H1 (cell line): ENCODE data around the gene FHAD1. TPM values are rescaled to one million over a fixed set of nuclear protein-coding genes. Genes with fewer than 3 reads are reported as not detected.

ENCODE experiments used
- ASH2L ChIP-seq: fragments of 200-600, 300-600 bp; sonication (generic); IDR thresholded peaks from one replicate; pipeline ENCODE4 v1.7.1; 2017; ENCODE audit warnings: low read length
- EZH2 ChIP-seq: fragments of 200-600 bp; sonication (generic); IDR thresholded peaks from 2 replicates; pipeline ENCODE4 v1.7.1; 2012; ENCODE audit warnings: low read depth, mild to moderate bottlenecking, moderate library complexity, low read length, inconsistent platforms; ENCODE audit not compliant: severe bottlenecking
- JUN ChIP-seq: IDR thresholded peaks from 2 replicates; pipeline ENCODE4 v1.6.1; 2011; ENCODE audit warnings: low read depth, mild to moderate bottlenecking, improper control_type of control experiment, low read length
- MAFK ChIP-seq: IDR thresholded peaks from 2 replicates; pipeline ENCODE4 v1.6.1; 2012; ENCODE audit warnings: low read depth, mild to moderate bottlenecking, improper control_type of control experiment, low read length
- polyA plus RNA-seq, 7 experiments: library from polyadenylated mRNA; depleted of rRNA in 3 of 7; stranded (reverse) in 5 of 7; unstranded in 2 of 7; fragments of >200 nt in 5 of 7; fragments of 200-250 nt in 2 of 7; gene quantifications; 1 replicate in 5 of 7; 2 replicates in 1 of 7; 4 replicates in 1 of 7; pipeline versions ENCODE4 v1.2.1 to v1.2.3, GENCODE V29; 2011 to 2013; ENCODE audit warnings: missing spikeins in 2 of 7, mixed read lengths in 2 of 7
- total RNA-seq: library from RNA; stranded (reverse); fragmentation: NEBNext Ultra II Directional; extraction: Animal tissue kit (Norgen Biotek cat#: 25700); gene quantifications from 2 replicates; pipeline ENCODE4 v1.2.1, GENCODE V29; 2021
- TF ChIP-seq, protein P1 (sequence below): fragments of 300-600 bp; sonication (generic); IDR thresholded peaks from 2 replicates; pipeline ENCODE4 v1.7.1; 2012; ENCODE audit warnings: low read length, moderate library complexity, mild to moderate bottlenecking, inconsistent platforms; ENCODE audit not compliant: insufficient replicate concordance
- TF ChIP-seq, protein P2 (sequence below), 3 experiments: IDR thresholded peaks; 1 replicate in 2 of 3; 2 replicates in 1 of 3; pipeline versions ENCODE4 v1.5.1 to v1.6.1; 2011; ENCODE audit warnings: low read length in 3 of 3, mild to moderate bottlenecking in 3 of 3, inconsistent platforms in 2 of 3, low read depth in 1 of 3, moderate library complexity in 1 of 3; ENCODE audit not compliant: insufficient read depth in 1 of 3; ENCODE audit errors: control extremely low read depth in 1 of 3

Gene FHAD1
- total and polyA plus RNA-seq, 2 of the 8 experiments (the other 6 are each of a cell fraction or from before 2014, with no cell fraction given): 0.39 to 0.69 TPM

DNA sequence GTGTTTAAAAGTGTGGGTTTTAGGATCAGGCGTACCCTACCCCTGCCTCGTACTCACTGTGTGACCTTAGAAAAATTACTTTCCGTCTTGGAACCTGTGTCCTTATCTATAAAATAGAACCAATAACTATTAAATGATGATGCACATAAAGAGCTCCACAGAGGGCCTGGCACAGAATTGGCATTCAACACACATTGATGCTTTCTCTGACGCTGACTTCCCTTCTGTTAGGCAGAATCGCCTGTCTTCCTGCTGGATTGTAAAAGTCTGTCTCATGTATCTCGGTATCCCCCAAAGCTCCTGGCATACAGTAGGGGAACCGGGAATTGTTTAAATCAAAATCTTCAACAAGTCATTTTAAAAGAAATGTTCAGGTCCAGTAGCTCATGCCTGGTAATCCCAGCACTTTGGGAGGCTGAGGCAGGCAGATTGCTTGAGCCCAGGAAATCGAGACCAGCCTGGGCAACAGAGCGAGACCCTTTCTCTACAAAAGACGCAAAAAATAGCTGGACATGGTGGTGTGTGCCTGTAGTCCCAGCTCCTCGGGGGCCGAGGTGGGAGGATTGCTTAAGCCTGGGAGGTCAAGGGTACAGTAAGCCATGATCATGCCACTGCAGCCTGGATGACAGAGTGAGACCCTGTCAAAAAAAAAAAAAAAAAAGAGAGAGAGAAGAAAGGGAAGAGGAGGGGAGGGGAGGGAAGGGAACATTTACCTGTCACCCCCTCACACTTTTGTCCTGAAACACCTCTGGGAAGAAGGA is 41.3 kb upstream of the FHAD1 start (continued):
- TF ChIP-seq, protein P1, sequence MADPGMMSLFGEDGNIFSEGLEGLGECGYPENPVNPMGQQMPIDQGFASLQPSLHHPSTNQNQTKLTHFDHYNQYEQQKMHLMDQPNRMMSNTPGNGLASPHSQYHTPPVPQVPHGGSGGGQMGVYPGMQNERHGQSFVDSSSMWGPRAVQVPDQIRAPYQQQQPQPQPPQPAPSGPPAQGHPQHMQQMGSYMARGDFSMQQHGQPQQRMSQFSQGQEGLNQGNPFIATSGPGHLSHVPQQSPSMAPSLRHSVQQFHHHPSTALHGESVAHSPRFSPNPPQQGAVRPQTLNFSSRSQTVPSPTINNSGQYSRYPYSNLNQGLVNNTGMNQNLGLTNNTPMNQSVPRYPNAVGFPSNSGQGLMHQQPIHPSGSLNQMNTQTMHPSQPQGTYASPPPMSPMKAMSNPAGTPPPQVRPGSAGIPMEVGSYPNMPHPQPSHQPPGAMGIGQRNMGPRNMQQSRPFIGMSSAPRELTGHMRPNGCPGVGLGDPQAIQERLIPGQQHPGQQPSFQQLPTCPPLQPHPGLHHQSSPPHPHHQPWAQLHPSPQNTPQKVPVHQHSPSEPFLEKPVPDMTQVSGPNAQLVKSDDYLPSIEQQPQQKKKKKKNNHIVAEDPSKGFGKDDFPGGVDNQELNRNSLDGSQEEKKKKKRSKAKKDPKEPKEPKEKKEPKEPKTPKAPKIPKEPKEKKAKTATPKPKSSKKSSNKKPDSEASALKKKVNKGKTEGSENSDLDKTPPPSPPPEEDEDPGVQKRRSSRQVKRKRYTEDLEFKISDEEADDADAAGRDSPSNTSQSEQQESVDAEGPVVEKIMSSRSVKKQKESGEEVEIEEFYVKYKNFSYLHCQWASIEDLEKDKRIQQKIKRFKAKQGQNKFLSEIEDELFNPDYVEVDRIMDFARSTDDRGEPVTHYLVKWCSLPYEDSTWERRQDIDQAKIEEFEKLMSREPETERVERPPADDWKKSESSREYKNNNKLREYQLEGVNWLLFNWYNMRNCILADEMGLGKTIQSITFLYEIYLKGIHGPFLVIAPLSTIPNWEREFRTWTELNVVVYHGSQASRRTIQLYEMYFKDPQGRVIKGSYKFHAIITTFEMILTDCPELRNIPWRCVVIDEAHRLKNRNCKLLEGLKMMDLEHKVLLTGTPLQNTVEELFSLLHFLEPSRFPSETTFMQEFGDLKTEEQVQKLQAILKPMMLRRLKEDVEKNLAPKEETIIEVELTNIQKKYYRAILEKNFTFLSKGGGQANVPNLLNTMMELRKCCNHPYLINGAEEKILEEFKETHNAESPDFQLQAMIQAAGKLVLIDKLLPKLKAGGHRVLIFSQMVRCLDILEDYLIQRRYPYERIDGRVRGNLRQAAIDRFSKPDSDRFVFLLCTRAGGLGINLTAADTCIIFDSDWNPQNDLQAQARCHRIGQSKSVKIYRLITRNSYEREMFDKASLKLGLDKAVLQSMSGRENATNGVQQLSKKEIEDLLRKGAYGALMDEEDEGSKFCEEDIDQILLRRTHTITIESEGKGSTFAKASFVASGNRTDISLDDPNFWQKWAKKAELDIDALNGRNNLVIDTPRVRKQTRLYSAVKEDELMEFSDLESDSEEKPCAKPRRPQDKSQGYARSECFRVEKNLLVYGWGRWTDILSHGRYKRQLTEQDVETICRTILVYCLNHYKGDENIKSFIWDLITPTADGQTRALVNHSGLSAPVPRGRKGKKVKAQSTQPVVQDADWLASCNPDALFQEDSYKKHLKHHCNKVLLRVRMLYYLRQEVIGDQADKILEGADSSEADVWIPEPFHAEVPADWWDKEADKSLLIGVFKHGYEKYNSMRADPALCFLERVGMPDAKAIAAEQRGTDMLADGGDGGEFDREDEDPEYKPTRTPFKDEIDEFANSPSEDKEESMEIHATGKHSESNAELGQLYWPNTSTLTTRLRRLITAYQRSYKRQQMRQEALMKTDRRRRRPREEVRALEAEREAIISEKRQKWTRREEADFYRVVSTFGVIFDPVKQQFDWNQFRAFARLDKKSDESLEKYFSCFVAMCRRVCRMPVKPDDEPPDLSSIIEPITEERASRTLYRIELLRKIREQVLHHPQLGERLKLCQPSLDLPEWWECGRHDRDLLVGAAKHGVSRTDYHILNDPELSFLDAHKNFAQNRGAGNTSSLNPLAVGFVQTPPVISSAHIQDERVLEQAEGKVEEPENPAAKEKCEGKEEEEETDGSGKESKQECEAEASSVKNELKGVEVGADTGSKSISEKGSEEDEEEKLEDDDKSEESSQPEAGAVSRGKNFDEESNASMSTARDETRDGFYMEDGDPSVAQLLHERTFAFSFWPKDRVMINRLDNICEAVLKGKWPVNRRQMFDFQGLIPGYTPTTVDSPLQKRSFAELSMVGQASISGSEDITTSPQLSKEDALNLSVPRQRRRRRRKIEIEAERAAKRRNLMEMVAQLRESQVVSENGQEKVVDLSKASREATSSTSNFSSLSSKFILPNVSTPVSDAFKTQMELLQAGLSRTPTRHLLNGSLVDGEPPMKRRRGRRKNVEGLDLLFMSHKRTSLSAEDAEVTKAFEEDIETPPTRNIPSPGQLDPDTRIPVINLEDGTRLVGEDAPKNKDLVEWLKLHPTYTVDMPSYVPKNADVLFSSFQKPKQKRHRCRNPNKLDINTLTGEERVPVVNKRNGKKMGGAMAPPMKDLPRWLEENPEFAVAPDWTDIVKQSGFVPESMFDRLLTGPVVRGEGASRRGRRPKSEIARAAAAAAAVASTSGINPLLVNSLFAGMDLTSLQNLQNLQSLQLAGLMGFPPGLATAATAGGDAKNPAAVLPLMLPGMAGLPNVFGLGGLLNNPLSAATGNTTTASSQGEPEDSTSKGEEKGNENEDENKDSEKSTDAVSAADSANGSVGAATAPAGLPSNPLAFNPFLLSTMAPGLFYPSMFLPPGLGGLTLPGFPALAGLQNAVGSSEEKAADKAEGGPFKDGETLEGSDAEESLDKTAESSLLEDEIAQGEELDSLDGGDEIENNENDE: no peak
- TF ChIP-seq, protein P2, sequence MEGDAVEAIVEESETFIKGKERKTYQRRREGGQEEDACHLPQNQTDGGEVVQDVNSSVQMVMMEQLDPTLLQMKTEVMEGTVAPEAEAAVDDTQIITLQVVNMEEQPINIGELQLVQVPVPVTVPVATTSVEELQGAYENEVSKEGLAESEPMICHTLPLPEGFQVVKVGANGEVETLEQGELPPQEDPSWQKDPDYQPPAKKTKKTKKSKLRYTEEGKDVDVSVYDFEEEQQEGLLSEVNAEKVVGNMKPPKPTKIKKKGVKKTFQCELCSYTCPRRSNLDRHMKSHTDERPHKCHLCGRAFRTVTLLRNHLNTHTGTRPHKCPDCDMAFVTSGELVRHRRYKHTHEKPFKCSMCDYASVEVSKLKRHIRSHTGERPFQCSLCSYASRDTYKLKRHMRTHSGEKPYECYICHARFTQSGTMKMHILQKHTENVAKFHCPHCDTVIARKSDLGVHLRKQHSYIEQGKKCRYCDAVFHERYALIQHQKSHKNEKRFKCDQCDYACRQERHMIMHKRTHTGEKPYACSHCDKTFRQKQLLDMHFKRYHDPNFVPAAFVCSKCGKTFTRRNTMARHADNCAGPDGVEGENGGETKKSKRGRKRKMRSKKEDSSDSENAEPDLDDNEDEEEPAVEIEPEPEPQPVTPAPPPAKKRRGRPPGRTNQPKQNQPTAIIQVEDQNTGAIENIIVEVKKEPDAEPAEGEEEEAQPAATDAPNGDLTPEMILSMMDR (IDR thresholded peaks at IDR 0.05; ENCODE audit: control extremely low read depth in 1 of 3, insufficient read depth in 1 of 3, low read depth in 1 of 3, low read length in 3 of 3): no peak
- TF ChIP-seq EZH2 (no peak), MAFK (no peak), JUN (no peak), ASH2L (no peak)
